Mesothelial cell of epicardium (in vitro differentiated cells): Measurements from ENCODE around the gene PASD1. TPM values are rescaled to one million over a fixed set of nuclear protein-coding genes. Genes with fewer than 3 reads are reported as not detected.

Source experiments
- DNase-seq, 2 experiments: peaks; one replicate each; pipeline ENCODE4 v3.0.0; 2021; ENCODE audit warnings: low spot score in 2 of 2; ENCODE audit not compliant: unreplicated experiment in 2 of 2
- H3K27ac Mint-ChIP-seq: 2 replicates; pipeline ENCODE4 v1.8.0; 2021; ENCODE audit warnings: mixed read lengths
- H3K27me3 Mint-ChIP-seq: 2 replicates; pipeline ENCODE4 v1.8.0; 2021; ENCODE audit warnings: low read depth, mixed read lengths
- H3K36me3 Mint-ChIP-seq: 2 replicates; pipeline ENCODE4 v1.8.0; 2021; ENCODE audit warnings: mixed read lengths
- H3K4me1 Mint-ChIP-seq: 2 replicates; pipeline ENCODE4 v1.8.0; 2021; ENCODE audit warnings: mixed read lengths
- H3K4me3 Mint-ChIP-seq: 2 replicates; pipeline ENCODE4 v1.8.0; 2021; ENCODE audit warnings: mild to moderate bottlenecking, moderate library complexity, mixed read lengths
- H3K9me3 Mint-ChIP-seq: 2 replicates; pipeline ENCODE4 v1.8.0; 2021; ENCODE audit warnings: mixed read lengths
- total RNA-seq: library from RNA; stranded (reverse); gene quantifications from 3 replicates; pipeline ENCODE4 v1.2.1, GENCODE V29; 2021
- TF ChIP-seq, protein P1 (sequence below): fragments of 200-600 bp; sonication (generic); IDR thresholded peaks from one replicate; pipeline ENCODE4 v1.5.0; 2021; ENCODE audit warnings: antibody characterized with exemption; ENCODE audit not compliant: unreplicated experiment

Gene PASD1
- total RNA-seq, 1 donor from 2014 or later: not detected

DNA sequence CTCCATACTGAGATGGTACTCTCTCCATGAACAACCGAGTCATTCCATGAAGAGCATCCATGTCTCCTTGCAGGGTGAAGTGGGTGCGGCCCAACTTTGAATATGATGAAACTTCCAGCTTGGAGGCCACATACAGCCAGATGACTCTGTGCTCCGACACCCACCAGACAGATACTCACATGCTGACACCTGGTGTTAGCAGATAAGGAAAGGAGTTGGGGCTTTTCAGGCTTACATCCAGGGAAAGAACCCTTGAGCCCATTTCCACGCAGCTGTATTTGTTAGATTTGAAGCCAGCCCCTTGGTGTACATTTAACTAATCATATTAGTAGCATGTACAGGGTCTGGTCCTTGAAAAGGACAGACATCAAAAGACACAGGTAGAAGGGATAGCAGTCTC lies 69.7 kb downstream of the PASD1 start:
- no peaks in the 10 kb centered on the region for H3K4me1 Mint-ChIP-seq
- H3K9me3 Mint-ChIP-seq: peaks cover 11% of the 10 kb centered on the region
- DNase-seq: no peak
- no peak overlapping the region for H3K4me3 Mint-ChIP-seq
- TF ChIP-seq, protein P1, sequence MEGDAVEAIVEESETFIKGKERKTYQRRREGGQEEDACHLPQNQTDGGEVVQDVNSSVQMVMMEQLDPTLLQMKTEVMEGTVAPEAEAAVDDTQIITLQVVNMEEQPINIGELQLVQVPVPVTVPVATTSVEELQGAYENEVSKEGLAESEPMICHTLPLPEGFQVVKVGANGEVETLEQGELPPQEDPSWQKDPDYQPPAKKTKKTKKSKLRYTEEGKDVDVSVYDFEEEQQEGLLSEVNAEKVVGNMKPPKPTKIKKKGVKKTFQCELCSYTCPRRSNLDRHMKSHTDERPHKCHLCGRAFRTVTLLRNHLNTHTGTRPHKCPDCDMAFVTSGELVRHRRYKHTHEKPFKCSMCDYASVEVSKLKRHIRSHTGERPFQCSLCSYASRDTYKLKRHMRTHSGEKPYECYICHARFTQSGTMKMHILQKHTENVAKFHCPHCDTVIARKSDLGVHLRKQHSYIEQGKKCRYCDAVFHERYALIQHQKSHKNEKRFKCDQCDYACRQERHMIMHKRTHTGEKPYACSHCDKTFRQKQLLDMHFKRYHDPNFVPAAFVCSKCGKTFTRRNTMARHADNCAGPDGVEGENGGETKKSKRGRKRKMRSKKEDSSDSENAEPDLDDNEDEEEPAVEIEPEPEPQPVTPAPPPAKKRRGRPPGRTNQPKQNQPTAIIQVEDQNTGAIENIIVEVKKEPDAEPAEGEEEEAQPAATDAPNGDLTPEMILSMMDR: no peak
- H3K27ac Mint-ChIP-seq: no peak overlapping the region
- H3K27me3 Mint-ChIP-seq: peaks cover 6% of the 10 kb centered on the region
- no peaks in the 10 kb centered on the region for H3K36me3 Mint-ChIP-seq

DNA sequence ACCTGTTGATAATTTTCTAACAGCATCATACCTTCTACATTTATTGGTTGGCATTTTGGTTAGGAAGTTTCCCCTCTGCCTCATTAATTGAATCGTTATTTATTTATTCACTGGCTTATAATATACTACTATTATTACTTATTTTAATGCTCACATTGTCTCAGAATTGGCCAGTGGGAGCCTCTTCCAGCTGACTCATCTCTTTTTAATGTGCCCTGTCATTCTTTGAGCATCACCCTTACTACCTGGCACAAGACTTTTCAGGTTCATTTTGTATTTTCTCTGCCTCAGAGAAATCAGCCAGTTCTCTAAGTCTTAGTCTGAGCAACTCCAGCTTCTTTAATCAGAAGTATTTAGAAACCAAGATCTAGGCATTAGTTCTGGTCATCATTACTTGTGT lies 71.5 kb downstream of the PASD1 start:
- Mint-ChIP-seq H3K4me3 (no peak overlapping the region), H3K36me3 (no peaks in the 10 kb centered on the region), H3K27me3 (peaks cover 8% of the 10 kb centered on the region), H3K27ac (no peak overlapping the region), H3K9me3 (peaks cover 20% of the 10 kb centered on the region), H3K4me1 (no peaks in the 10 kb centered on the region)
- no peak for DNase-seq
- TF ChIP-seq, protein P1: no peak

DNA sequence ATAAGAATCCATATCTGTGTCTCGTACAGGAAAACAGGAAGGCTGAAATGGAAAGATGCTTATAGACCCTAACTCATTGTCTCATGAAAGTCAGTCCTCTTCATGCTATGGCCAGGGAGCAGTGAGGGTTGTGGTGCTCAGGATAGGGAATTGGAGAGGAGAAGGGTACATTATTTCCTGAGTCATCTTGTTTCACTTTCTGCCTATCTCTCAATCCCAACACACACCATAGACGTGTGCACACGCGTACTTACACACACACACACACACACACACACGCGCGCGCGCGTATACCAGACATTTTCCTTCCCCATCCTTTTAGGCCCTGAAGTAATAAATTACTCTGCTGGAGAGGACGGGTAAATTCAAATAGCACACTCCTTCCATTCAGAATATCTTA lies 78.1 kb downstream of the PASD1 start:
- no peak overlapping the region for H3K4me3 Mint-ChIP-seq
- H3K27ac Mint-ChIP-seq: no peak overlapping the region
- no peak for DNase-seq
- peaks cover 5% of the 10 kb centered on the region for H3K27me3 Mint-ChIP-seq
- no peaks in the 10 kb centered on the region for H3K4me1 Mint-ChIP-seq
- no peaks in the 10 kb centered on the region for H3K36me3 Mint-ChIP-seq
- TF ChIP-seq, protein P1: no peak
- H3K9me3 Mint-ChIP-seq: peaks cover 21% of the 10 kb centered on the region

DNA sequence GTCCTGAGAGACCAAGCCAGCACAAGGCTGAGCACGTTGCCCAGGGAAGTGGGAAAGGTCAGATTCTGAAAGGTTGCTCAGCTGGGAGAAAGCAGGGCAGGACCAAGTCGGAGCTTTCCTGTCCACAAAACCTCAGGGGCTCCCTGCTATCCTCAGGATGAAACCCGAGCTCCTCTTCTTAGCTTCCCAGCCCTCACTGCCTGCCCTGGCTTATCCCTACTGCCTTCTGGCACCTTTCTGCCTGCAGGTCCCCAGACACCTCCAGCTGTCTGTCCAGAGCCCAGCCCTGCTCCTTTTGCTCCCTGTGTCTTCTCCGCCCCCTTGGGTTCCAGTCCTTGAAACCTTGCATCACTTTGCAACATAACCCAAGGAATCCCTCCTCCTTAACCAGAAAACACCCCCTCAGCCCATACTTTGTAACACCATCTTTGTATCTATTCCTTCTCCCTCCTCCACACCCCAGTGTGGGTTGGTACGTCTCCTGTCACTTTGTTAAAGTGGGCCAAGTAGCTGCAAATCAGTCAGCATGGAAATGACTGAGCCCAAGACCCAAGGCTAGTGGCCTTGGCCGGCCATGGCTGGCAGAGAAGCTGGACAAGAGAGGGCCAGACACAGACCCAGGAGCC lies 111.8 kb downstream of the PASD1 start:
- peaks cover 23% of the 10 kb centered on the region for H3K9me3 Mint-ChIP-seq
- no peaks in the 10 kb centered on the region for H3K4me1 Mint-ChIP-seq
- H3K27me3 Mint-ChIP-seq: peaks cover 20% of the 10 kb centered on the region
- H3K36me3 Mint-ChIP-seq: no peaks in the 10 kb centered on the region
- H3K27ac Mint-ChIP-seq: no peak overlapping the region
- DNase-seq: no peak
- H3K4me3 Mint-ChIP-seq: no peak overlapping the region
- TF ChIP-seq, protein P1: no peak

DNA sequence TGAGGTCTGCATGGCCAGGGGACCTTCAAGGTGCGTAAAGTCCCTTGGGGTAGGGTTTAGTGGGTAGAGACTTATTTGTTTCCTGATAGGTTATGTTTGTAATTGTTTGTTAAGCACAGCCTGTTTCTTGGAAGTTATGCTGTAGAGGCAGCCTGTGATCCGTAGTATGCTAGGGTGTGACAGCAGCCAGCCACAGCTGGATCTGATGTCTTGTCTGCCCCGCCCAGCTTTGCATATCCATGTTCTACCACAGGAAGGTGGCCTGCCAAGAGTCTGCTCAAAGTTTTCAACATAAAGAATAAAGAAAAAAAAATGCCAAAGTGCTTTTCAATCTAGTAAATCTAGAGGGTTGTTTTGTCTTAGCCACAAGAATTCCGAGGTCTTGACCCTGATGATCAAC lies 112.7 kb downstream of the PASD1 start:
- TF ChIP-seq, protein P1: no peak
- no peaks in the 10 kb centered on the region for H3K4me1 Mint-ChIP-seq
- DNase-seq: no peak
- no peak overlapping the region for H3K4me3 Mint-ChIP-seq
- no peak overlapping the region for H3K27ac Mint-ChIP-seq
- H3K36me3 Mint-ChIP-seq: no peaks in the 10 kb centered on the region
- peaks cover 20% of the 10 kb centered on the region for H3K27me3 Mint-ChIP-seq
- H3K9me3 Mint-ChIP-seq: peaks cover 19% of the 10 kb centered on the region

DNA sequence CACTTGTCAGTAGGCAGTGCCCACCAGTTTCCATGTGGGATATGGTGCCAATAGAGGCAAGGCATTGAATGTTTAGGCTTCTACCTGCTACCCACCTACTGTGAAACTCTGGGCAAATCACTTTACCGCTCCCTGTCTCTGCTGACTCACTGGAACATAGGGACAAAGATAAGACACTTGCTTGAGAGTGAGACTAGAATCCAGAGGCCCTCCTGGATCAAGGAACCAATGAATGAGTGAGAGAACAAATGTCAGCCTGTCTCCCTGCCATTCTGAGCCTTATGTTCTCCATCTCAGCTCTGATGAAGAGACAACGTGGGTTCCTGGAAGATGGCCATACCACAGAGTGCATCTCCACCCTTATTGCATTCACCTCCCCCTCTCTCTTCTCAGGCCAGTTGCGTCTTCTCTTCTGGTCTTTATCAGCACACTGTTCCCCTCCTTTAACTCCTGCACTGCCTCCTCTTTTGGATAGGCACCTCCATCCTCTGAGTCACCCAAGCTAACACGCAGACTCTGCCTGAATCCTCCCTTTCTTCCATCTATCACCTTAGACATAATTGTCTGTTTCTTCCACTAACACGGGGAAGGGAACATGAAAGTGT lies 116.4 kb downstream of the PASD1 start:
- H3K27me3 Mint-ChIP-seq: peaks cover 33% of the 10 kb centered on the region
- H3K9me3 Mint-ChIP-seq: peaks cover 21% of the 10 kb centered on the region
- DNase-seq: no peak
- TF ChIP-seq, protein P1: no peak
- no peak overlapping the region for H3K27ac Mint-ChIP-seq
- H3K4me1 Mint-ChIP-seq: no peaks in the 10 kb centered on the region
- H3K4me3 Mint-ChIP-seq: no peak overlapping the region
- no peaks in the 10 kb centered on the region for H3K36me3 Mint-ChIP-seq
